ENCODE data around the gene ABCA8. TPM values are rescaled to one million over a fixed set of nuclear protein-coding genes. Genes with fewer than 3 reads are reported as not detected.
"Not testable (repeated sequence)": the region's sequence is repeated elsewhere in the genome, so short reads cannot be mapped to it uniquely, and the experiment has no call there.

The ABCA8 gene
- total RNA-seq, 1 donor: 36.2 TPM

DNA sequence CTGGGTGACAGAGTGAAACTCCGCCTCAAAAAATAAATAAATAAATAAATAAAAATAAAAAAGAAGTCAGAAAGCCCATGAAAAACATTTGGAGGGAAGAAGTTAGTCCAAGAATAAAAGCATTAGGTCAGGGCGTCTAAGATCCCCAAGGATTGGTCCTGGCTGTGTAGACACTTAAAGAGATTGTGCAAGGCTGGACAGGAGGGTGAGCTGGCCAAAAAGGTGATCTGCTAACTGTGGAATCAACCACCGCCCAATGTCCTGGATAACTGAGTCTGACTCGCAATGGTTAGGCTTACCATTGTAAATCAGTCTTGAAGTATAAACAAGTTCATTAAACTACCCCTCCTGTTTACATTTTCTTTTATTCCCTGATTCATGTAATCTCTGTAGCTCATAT lies 8.8 kb upstream of the ABCA8 start:
- TF ChIP-seq, protein P1, sequence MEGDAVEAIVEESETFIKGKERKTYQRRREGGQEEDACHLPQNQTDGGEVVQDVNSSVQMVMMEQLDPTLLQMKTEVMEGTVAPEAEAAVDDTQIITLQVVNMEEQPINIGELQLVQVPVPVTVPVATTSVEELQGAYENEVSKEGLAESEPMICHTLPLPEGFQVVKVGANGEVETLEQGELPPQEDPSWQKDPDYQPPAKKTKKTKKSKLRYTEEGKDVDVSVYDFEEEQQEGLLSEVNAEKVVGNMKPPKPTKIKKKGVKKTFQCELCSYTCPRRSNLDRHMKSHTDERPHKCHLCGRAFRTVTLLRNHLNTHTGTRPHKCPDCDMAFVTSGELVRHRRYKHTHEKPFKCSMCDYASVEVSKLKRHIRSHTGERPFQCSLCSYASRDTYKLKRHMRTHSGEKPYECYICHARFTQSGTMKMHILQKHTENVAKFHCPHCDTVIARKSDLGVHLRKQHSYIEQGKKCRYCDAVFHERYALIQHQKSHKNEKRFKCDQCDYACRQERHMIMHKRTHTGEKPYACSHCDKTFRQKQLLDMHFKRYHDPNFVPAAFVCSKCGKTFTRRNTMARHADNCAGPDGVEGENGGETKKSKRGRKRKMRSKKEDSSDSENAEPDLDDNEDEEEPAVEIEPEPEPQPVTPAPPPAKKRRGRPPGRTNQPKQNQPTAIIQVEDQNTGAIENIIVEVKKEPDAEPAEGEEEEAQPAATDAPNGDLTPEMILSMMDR (IDR thresholded peaks at IDR 0.05; ENCODE audit: extremely low read depth, low read depth, low read length): no peak
- peak; percentile 3 for DNase-seq (ENCODE audit: insufficient read length, low spot score, missing footprints)
- H3K36me3 ChIP-seq (ENCODE audit: insufficient read depth, low read length): no peaks in the 10 kb centered on the region
- H2AFZ ChIP-seq (ENCODE audit: low read length): no peak overlapping the region
- H3K4me1 ChIP-seq (ENCODE audit: insufficient read depth, low read length): no peaks in the 10 kb centered on the region
- H3K27me3 ChIP-seq (ENCODE audit: insufficient read depth, low read length): no peaks in the 10 kb centered on the region
- H3K79me2 ChIP-seq (ENCODE audit: insufficient read depth, low read length): no peaks in the 10 kb centered on the region
- H3K4me2 ChIP-seq (ENCODE audit: insufficient read depth, low read length): no peak overlapping the region
- H3K4me3 ChIP-seq (ENCODE audit: insufficient read depth, low read length): no peak overlapping the region
- H3K27ac ChIP-seq (ENCODE audit: low read depth, low read length): no peak overlapping the region
- H4K20me1 ChIP-seq (ENCODE audit: insufficient read depth, low read length): no peaks in the 10 kb centered on the region
- no peaks in the 10 kb centered on the region for H3K9me3 ChIP-seq (ENCODE audit: low read depth, low read length)

DNA sequence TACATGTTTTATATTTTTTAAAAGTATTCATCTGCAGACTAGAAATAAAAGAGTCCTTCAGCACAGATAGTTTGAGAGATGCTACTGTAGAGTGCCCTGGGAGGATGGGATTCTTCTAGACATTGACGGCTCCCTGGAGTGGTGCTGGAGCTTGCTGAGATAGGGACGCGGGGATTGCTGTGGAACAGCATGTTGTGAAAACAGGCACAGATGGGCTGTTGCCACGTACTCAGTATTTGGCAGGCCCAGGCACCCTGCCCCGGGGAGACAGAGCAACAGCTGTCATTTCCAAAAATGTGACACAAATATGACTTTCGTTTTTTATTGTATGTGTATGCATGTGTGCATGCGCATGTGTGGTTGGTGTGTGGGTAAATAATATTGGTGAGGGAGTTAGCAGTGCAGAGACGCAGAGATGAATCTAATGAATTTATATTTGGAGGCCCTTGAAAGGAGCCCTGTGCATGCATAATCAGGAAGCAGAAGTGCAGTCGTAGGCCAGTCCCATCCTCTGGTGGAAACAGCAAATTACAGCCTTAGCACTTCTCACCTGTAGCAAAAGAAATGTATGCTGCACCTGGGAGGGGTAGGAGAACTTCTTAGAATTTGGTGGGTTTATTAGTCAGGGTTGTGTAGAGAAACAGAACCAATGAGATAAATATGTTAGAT lies 6.2 kb upstream of the ABCA8 start:
- no peaks in the 10 kb centered on the region for H3K4me1 ChIP-seq (ENCODE audit: insufficient read depth, low read length)
- H3K36me3 ChIP-seq (ENCODE audit: insufficient read depth, low read length): no peaks in the 10 kb centered on the region
- H3K27ac ChIP-seq (ENCODE audit: low read depth, low read length): no peak overlapping the region
- no peak overlapping the region for H3K4me2 ChIP-seq (ENCODE audit: insufficient read depth, low read length)
- TF ChIP-seq, protein P1 (IDR thresholded peaks at IDR 0.05; ENCODE audit: extremely low read depth, low read depth, low read length): no peak
- DNase-seq (ENCODE audit: insufficient read length, low spot score, missing footprints): peak; percentile 45
- no peaks in the 10 kb centered on the region for H4K20me1 ChIP-seq (ENCODE audit: insufficient read depth, low read length)
- no peaks in the 10 kb centered on the region for H3K79me2 ChIP-seq (ENCODE audit: insufficient read depth, low read length)
- H3K27me3 ChIP-seq (ENCODE audit: insufficient read depth, low read length): no peaks in the 10 kb centered on the region
- no peak overlapping the region for H3K4me3 ChIP-seq (ENCODE audit: insufficient read depth, low read length)
- peak overlapping the region; percentile 72 for H2AFZ ChIP-seq (ENCODE audit: low read length)
- H3K9me3 ChIP-seq (ENCODE audit: low read depth, low read length): no peaks in the 10 kb centered on the region

DNA sequence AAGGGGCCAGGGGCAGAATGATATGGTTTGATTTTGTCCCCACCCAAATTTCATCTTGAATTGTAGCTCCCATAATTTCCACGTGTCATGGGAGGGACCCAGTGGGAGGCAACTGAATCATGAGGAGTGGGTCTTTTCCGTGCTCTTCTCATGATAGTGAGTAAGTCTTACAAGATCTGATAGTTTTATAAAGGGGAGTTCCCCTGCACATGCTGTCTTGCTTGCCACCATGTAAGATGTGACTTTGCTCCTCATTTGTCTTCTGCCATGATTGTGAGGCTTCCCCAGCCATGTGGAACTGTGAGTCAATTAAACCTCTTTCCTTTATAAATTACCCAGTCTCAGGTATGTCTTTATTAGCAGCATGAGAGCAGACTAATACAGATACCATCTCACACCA lies 3.9 kb upstream of the ABCA8 start:
- H3K9me3 ChIP-seq (ENCODE audit: low read depth, low read length); H3K4me1 ChIP-seq (ENCODE audit: insufficient read depth, low read length); H3K4me2 ChIP-seq (ENCODE audit: insufficient read depth, low read length); H3K36me3 ChIP-seq (ENCODE audit: insufficient read depth, low read length); H3K27ac ChIP-seq (ENCODE audit: low read depth, low read length); H3K79me2 ChIP-seq (ENCODE audit: insufficient read depth, low read length); H2AFZ ChIP-seq (ENCODE audit: low read length); H3K4me3 ChIP-seq (ENCODE audit: insufficient read depth, low read length); H4K20me1 ChIP-seq (ENCODE audit: insufficient read depth, low read length); H3K27me3 ChIP-seq (ENCODE audit: insufficient read depth, low read length); DNase-seq (ENCODE audit: insufficient read length, low spot score, missing footprints): not testable (repeated sequence)

DNA sequence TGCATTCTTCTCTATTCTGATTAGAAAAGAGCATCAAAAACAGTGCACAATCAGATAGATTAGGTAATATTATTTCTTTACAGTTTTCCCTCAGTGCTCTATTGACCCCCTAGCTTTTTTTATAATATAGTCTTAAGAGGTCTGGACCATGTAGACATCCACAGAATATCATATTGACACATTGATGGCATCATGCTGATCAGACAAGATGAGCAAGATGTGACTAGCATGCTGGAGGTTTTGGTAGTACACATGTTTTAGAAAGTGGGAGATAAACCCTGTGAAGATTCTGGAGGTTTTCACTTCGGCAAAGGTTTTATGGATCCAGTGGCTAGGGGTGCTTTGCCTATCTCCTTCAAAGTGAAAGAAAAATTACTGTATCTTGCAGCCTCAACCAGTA lies 2.8 kb upstream of the ABCA8 start:
- Histone ChIP-seq H3K4me3 (ENCODE audit: insufficient read depth, low read length) (no peak overlapping the region), H3K9me3 (ENCODE audit: low read depth, low read length) (no peaks in the 10 kb centered on the region), H3K4me2 (ENCODE audit: insufficient read depth, low read length) (no peak overlapping the region), H3K4me1 (ENCODE audit: insufficient read depth, low read length) (peaks cover 13% of the 10 kb centered on the region), H3K27me3 (ENCODE audit: insufficient read depth, low read length) (no peaks in the 10 kb centered on the region), H2AFZ (ENCODE audit: low read length) (no peak overlapping the region), H3K27ac (ENCODE audit: low read depth, low read length) (no peak overlapping the region), H3K36me3 (ENCODE audit: insufficient read depth, low read length) (no peaks in the 10 kb centered on the region), H4K20me1 (ENCODE audit: insufficient read depth, low read length) (no peaks in the 10 kb centered on the region), H3K79me2 (ENCODE audit: insufficient read depth, low read length) (peaks cover 6% of the 10 kb centered on the region)
- no peak for DNase-seq (ENCODE audit: insufficient read length, low spot score, missing footprints)
- TF ChIP-seq, protein P1 (IDR thresholded peaks at IDR 0.05; ENCODE audit: extremely low read depth, low read depth, low read length): no peak
